T-helper 2 cell treated with Interferon-gamma antibody and Interleukin-4, amounts not matched to agents 5 μg/mL and 100 μg/mL, for 36 hours (primary cell): ENCODE results near the gene ACTBL2.

Experiments used
- DNase-seq: peaks from one replicate; pipeline ENCODE4 v3.0.0; 2021; ENCODE audit warnings: low spot score
- H3K27ac Mint-ChIP-seq: one replicate; pipeline ENCODE4 v1.8.0; 2021; ENCODE audit warnings: mild to moderate bottlenecking, mixed read lengths
- H3K27me3 Mint-ChIP-seq: one replicate; pipeline ENCODE4 v1.8.0; 2021; ENCODE audit warnings: low read depth, mixed read lengths
- H3K36me3 Mint-ChIP-seq: one replicate; pipeline ENCODE4 v1.8.0; 2021; ENCODE audit warnings: low read depth, mixed read lengths
- H3K4me1 Mint-ChIP-seq: one replicate; pipeline ENCODE4 v1.8.0; 2021; ENCODE audit warnings: low read depth, mixed read lengths
- H3K4me3 Mint-ChIP-seq: one replicate; pipeline ENCODE4 v1.8.0; 2022; ENCODE audit warnings: mild to moderate bottlenecking, moderate library complexity, mixed read lengths
- H3K9me3 Mint-ChIP-seq: one replicate; pipeline ENCODE4 v1.8.0; 2021; ENCODE audit warnings: mixed read lengths

Gene ACTBL2

DNA sequence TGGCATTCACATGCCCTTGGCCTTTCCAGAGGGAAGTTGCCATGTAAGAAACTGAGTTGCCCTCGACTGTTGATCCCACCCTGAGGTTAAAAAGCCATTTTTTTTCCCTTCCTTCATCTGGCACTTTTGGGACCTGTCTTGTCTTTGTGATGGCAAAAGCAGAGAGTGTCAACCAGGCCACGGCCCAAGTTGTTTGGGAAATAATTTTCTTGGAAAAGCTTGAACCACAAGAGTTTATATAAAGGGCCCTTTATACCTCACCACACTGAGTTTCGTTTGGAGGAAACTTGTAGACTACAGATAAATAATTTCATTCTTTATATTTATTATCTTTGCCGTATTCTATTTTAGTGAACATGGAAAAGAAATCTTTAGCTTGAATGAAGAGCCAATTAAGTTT, 34.3 kb downstream of the ACTBL2 start:
- H3K36me3 Mint-ChIP-seq, result no peaks in the 10 kb centered on the region
- H3K27ac Mint-ChIP-seq, result no peak overlapping the region
- no peak for DNase-seq
- no peak overlapping the region for H3K4me3 Mint-ChIP-seq
- peaks cover 3% of the 10 kb centered on the region for H3K27me3 Mint-ChIP-seq
- H3K9me3 Mint-ChIP-seq, result no peaks in the 10 kb centered on the region
- H3K4me1 Mint-ChIP-seq, result peaks cover 3% of the 10 kb centered on the region

DNA sequence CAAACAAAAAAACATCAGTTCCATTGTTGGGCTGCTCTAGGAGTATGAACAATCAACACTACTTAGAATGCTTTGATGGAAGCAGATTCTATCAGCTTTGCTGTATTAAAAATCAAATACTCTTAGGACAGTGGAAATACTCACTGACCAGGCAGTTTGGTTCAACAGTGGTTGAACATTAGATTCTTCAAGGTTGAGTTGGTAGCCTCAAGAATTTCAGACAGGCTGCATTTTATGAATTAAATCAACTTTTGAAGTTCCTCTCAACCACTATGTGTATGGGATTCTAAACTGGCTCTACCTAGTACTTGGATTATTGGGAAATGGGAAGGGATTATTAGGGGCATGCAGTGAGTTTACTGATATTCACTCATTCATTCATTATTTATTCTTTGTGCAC, 35.0 kb downstream of the ACTBL2 start:
- H3K36me3 Mint-ChIP-seq, result no peaks in the 10 kb centered on the region
- peaks cover 3% of the 10 kb centered on the region for H3K27me3 Mint-ChIP-seq
- H3K4me3 Mint-ChIP-seq, result no peak overlapping the region
- peaks cover 3% of the 10 kb centered on the region for H3K4me1 Mint-ChIP-seq
- no peaks in the 10 kb centered on the region for H3K9me3 Mint-ChIP-seq
- H3K27ac Mint-ChIP-seq, result no peak overlapping the region
- DNase-seq, result no peak

DNA sequence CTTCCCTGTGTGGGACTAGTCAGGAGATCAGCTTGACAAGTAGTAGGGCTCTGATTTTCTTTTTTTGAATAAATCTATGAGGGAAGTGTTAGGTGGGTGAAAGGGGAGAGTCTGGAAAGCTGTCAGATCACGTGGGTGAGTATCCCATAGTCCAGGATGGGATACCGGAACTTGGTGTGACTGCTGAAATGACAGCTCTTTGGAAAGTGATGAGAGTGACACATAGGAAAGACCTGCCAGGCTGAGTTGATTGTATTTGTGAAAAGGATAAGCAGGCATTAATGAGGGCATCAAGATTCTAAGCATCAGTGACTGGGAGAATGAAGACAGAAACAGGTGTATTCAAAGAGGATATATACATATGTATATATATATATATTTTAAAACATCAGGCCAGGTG, 35.6 kb downstream of the ACTBL2 start:
- H3K27ac Mint-ChIP-seq, result no peak overlapping the region
- H3K9me3 Mint-ChIP-seq, result no peaks in the 10 kb centered on the region
- DNase-seq, result no peak
- H3K4me3 Mint-ChIP-seq, result no peak overlapping the region
- peaks cover 3% of the 10 kb centered on the region for H3K27me3 Mint-ChIP-seq
- H3K36me3 Mint-ChIP-seq, result no peaks in the 10 kb centered on the region
- peaks cover 4% of the 10 kb centered on the region for H3K4me1 Mint-ChIP-seq

DNA sequence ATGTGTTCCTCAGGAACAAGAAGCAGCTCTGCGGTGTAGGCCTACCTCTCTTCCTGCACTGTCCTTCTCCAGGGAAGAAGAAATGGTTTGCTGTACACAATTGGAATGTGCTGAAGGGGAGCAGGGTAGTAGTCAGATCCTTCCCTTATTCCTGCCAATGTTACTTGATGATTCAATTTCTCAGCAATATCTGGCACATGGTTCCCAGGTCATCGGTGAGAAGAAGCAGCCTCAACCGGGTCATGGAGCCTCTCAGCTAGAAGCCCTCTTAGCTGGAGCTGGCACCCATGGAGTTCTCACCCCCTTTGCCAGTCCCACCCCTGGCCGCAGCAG, 36.9 kb downstream of the ACTBL2 start:
- peaks cover 6% of the 10 kb centered on the region for H3K4me1 Mint-ChIP-seq
- DNase-seq, result no peak
- peaks cover 3% of the 10 kb centered on the region for H3K27me3 Mint-ChIP-seq
- no peak overlapping the region for H3K27ac Mint-ChIP-seq
- H3K9me3 Mint-ChIP-seq, result no peaks in the 10 kb centered on the region
- H3K4me3 Mint-ChIP-seq, result no peak overlapping the region
- no peaks in the 10 kb centered on the region for H3K36me3 Mint-ChIP-seq

DNA sequence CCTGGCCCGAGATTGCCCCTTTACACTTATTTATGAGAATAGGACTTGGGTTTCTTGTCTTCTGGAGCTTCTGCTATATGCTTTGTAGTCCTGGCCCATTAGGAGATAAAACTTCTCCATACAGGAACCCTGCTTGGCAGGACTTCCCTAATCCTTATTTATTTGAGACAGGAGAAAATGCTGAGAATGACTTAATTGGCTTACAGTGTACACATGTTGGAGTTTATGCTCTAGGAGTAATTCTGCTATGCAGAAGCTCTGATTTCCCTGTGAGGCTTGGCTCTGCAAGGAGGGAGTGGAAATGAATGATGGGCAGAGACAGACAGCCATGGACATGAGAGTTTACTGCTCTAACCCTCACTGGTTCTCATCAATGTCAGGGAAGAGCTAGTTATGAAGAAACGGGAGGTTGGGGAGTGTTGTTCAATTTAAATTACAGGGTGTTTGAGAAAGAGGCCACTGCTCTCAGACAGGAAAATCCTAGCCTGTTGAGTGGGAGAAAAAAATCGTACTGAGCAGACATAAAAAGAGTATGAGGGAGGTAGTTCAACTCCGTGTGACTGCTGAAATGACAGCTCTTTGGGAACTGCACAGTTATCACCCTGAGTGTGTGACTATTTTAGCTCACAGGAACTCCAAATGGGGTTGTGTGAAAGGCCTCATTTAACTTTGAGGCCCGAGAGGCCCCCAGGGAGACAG, 37.5 kb downstream of the ACTBL2 start:
- H3K27ac Mint-ChIP-seq, result no peak overlapping the region
- no peak for DNase-seq
- no peak overlapping the region for H3K4me3 Mint-ChIP-seq
- H3K4me1 Mint-ChIP-seq, result peaks cover 6% of the 10 kb centered on the region
- H3K27me3 Mint-ChIP-seq, result peaks cover 3% of the 10 kb centered on the region
- no peaks in the 10 kb centered on the region for H3K9me3 Mint-ChIP-seq
- no peaks in the 10 kb centered on the region for H3K36me3 Mint-ChIP-seq

DNA sequence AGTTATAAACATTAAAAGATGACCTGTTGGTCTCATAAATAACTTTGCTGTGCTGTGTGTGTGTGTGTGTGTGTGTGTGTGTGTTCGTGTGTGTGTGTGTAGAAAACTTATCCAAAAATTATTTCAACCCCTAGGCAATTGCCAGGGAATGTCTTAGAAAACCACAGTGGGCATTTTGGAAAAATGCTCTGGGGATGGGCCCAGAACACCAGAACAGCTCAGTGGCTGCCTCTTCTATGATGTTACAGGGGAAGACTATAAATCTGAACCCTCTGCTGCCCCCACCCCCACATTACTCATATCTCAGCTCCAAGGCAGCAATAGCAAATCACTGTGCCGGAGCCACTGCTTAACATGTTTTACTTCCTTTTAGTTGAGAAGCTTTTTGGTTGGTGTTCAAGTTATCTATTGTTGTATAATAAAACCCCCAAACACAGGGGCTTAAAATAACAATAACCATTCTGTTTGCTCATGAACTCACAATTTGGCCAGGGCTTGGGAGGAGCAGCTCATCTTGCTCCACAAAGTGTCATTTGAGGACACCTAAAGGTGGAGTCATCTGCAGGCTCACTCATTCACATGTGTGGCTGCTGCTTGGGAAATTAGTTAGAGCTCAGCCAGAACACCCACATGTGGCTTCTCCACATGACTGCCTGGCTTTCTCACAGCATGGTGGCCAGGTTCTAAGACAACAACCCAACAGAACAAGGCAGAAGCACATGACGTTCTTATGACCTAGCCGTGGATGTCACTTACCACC, 40.4 kb downstream of the ACTBL2 start:
- Mint-ChIP-seq H3K9me3 (no peaks in the 10 kb centered on the region), H3K36me3 (no peaks in the 10 kb centered on the region), H3K27ac (no peak overlapping the region), H3K27me3 (peaks cover 3% of the 10 kb centered on the region), H3K4me1 (peaks cover 6% of the 10 kb centered on the region), H3K4me3 (no peak overlapping the region)
- DNase-seq, result no peak

DNA sequence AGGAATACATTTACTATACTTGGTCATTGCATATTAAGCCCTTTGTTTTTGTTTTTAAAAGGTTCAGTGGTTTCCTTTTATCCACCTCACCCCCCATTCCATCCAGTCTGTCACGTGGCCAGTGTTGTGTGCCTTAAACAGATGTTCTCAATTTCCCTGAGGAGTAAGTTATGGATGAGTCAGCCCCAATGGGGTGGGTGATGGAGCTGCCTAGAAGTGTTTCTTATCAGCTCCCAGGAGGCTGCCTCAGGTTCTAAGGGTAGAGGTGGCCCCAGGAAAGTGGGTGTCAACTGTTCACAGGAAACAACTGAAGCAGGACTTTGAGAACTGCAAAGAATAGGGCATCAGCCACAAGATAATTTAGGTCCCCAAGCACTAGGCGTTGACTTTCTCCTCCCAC, 41.1 kb downstream of the ACTBL2 start:
- peaks cover 6% of the 10 kb centered on the region for H3K4me1 Mint-ChIP-seq
- DNase-seq, result no peak
- H3K4me3 Mint-ChIP-seq, result no peak overlapping the region
- no peak overlapping the region for H3K27ac Mint-ChIP-seq
- H3K27me3 Mint-ChIP-seq, result no peaks in the 10 kb centered on the region
- no peaks in the 10 kb centered on the region for H3K9me3 Mint-ChIP-seq
- no peaks in the 10 kb centered on the region for H3K36me3 Mint-ChIP-seq

DNA sequence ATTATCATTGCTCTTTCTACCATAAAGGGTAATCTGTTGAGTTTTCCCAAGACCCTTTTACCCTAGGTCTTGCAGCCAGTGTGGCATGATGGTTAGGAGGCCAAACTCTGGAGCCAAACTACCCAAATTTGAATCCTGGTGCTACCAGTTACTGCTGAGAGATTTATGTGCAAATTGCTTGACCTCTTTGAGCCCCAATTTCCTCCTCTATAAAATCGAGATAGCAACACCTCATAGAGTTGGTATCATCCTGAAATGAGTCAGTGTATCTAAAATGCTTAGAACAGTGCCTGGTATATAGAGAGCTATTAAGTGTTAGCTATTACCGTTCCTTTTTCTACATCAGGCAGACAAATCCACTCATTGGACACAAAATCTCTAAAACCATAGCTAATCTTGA, 43.0 kb downstream of the ACTBL2 start:
- no peak for DNase-seq
- Mint-ChIP-seq H3K27me3 (peaks cover 8% of the 10 kb centered on the region), H3K36me3 (no peaks in the 10 kb centered on the region), H3K9me3 (no peaks in the 10 kb centered on the region), H3K27ac (no peak overlapping the region), H3K4me1 (peaks cover 6% of the 10 kb centered on the region), H3K4me3 (no peak overlapping the region)

DNA sequence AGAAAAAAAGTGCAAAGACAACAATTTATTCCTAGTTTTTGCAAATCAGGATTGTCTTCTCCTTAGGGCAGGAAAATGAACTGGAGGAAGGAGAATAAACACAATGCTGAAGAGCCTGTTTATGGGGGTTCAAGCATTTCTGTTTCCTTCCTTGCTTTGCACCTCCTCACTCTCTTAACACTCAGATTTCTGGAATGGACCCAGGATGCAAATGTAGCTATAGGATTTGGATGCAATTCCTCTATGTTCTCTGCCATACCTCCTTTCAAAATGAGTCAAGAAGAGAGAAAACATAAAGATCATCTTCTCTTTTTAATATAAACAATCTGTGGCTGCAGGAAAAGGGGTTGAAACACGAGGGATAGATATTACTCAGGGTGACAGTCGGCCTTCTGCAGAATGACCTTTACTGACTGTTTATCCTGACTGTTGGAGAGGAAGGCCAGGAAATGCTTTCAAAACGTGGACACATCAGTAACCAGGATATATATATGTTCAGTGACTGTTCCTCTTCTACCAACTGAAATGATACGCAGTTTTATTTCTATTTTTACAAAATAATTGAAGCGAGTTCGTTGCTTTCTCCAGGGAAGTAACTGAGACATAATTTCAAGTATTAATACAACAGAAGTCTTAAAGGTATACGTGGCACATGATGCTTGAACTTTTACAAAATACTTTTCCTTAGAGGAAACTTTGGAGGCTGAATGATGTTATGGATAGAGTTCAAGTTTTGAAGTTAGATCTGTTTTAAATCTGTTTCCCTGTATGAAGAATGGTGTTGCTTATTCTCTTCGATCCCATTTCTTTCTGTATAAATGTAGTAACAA, 44.4 kb downstream of the ACTBL2 start:
- no peaks in the 10 kb centered on the region for H3K9me3 Mint-ChIP-seq
- H3K4me3 Mint-ChIP-seq, result no peak overlapping the region
- H3K27ac Mint-ChIP-seq, result no peak overlapping the region
- peaks cover 8% of the 10 kb centered on the region for H3K27me3 Mint-ChIP-seq
- no peak for DNase-seq
- no peaks in the 10 kb centered on the region for H3K36me3 Mint-ChIP-seq
- H3K4me1 Mint-ChIP-seq, result peaks cover 6% of the 10 kb centered on the region

DNA sequence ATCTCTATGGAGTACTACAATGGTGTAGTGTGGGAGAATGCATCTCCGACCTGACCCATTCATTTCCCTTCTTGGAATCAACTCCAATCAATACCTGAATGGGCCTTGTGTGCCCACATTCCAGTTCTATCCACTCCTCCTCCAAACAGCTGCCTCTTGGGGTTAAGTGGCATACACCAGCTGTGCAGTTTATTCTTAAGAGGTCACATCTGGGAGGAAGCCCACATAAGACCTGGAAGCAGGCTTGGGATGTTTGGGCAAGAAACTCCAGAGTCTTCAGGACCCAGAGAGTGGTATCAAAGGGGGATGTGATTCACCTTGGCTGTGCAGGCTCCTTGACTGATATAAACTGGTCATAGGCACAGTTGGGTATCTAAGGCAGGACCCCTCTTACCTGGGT, 46.0 kb downstream of the ACTBL2 start:
- H3K4me1 Mint-ChIP-seq, result peaks cover 2% of the 10 kb centered on the region
- DNase-seq, result no peak
- no peaks in the 10 kb centered on the region for H3K9me3 Mint-ChIP-seq

DNA sequence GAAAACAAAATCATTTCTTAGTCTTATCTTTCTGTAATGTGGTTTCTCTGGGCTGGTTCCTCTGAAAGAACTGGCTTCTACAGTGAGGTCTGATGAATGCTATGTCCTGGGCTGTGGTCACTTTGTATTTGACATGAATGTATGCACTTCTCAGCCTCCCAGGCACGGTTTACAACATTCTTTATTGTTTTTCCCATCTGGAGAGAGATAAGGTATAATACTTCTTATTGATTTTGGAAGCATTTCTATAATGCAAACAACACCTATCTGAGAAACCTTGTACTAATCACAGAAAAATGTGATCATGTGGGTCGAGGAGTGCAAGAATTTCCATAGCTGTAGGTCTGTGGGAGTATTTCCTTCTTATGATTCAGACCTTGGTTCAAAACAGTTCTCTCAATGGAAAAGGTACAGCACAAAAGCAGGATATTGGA, 46.9 kb downstream of the ACTBL2 start:
- Mint-ChIP-seq H3K27ac (no peak overlapping the region), H3K36me3 (no peaks in the 10 kb centered on the region), H3K4me3 (no peak overlapping the region), H3K4me1 (no peaks in the 10 kb centered on the region), H3K27me3 (peaks cover 8% of the 10 kb centered on the region), H3K9me3 (no peaks in the 10 kb centered on the region)
- no peak for DNase-seq

More for the DNA sequence above, 46.0 kb downstream of the ACTBL2 start:
- H3K36me3 Mint-ChIP-seq, result no peaks in the 10 kb centered on the region
- H3K27me3 Mint-ChIP-seq, result peaks cover 8% of the 10 kb centered on the region
- H3K4me3 Mint-ChIP-seq, result no peak overlapping the region
- no peak overlapping the region for H3K27ac Mint-ChIP-seq

DNA sequence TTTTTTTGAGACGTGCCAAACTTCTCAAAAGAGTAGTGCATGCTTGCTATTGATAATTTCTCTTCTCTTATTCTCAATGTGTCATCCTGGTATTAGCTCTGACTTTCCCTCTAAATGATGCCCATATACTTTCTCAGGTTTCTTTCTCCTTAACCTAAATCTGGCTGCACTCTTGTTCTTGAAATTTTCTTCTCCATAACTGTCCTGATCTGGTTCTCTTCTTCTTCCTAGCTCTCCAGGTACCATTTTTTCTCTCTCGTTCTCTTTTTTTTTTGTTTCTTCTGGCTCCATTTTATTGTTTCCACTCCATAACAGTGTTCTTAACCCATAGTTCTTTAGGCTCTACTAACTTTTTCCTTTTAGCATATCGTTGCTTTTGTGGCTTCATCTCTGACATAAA, 47.9 kb downstream of the ACTBL2 start:
- peaks cover 8% of the 10 kb centered on the region for H3K27me3 Mint-ChIP-seq
- no peak overlapping the region for H3K27ac Mint-ChIP-seq
- H3K9me3 Mint-ChIP-seq, result no peaks in the 10 kb centered on the region
- no peaks in the 10 kb centered on the region for H3K36me3 Mint-ChIP-seq
- H3K4me3 Mint-ChIP-seq, result no peak overlapping the region
- no peak for DNase-seq
- no peaks in the 10 kb centered on the region for H3K4me1 Mint-ChIP-seq

DNA sequence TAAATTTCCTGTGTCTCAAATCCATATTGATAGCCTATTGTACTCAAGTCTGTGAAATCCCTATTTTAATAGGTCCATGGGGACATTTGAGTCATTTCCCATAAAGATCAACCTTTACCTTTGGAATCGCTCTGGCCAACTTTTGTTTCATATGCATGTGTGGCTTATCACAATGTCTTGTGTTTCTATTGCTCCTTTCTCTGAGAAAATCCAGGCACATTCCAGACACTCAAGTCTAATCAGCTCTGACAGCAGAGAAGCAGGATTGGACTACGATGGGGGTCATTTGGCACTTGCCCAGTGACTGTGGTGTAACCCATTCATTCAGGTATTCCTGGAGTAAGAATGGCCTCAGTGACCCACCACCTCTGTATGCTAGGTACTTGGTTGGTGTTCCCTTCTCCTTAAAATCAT, 48.4 kb downstream of the ACTBL2 start:
- no peak for DNase-seq
- H3K27ac Mint-ChIP-seq, result no peak overlapping the region
- no peaks in the 10 kb centered on the region for H3K9me3 Mint-ChIP-seq
- H3K4me3 Mint-ChIP-seq, result no peak overlapping the region
- peaks cover 8% of the 10 kb centered on the region for H3K27me3 Mint-ChIP-seq
- no peaks in the 10 kb centered on the region for H3K4me1 Mint-ChIP-seq
- no peaks in the 10 kb centered on the region for H3K36me3 Mint-ChIP-seq

DNA sequence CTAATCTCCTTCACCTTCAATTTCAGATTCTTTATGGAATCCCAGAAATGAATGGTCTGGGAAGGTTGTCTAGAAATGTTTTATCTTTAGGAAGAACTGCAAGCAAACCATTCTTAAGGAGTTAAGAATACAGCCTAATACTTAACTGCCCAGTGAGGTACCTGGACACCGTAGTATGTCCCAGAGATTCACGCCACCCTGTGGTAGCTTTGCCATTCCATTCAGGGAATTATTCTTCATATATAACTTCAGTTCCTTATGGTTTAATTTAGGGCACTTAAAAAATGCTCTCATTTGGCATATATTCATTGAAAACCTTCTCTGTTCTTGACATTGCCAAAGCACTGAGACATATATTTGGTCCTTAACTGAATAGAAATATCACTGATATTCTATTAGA, 49.7 kb downstream of the ACTBL2 start:
- Mint-ChIP-seq H3K4me1 (no peaks in the 10 kb centered on the region), H3K27me3 (peaks cover 8% of the 10 kb centered on the region), H3K36me3 (no peaks in the 10 kb centered on the region), H3K27ac (no peak overlapping the region), H3K4me3 (no peak overlapping the region), H3K9me3 (no peaks in the 10 kb centered on the region)
- no peak for DNase-seq
